Measurements from ENCODE around the gene LARGE1.

LARGE1 gene

DNA sequence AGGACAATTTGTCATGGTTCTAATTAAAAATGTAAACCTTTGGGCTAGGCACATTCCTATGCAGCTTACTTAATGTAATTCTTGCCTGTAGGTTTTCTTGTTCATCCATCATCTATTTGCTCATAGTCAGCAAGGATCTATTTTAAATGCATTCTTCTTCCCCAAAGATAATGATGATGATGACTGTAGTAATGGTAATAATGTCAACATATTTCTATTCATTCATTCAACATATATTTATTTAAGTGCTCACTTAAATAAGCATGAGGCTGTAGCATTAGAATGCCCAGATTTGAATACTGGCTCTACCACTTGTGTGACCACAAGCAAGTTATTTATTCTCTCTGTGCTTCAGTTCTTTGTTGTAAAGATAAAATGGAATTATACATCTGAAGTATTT is 692.5 kb downstream of the LARGE1 start:
- peaks cover 30% of the 10 kb centered on the region for H3K9me3 Mint-ChIP-seq
- no peak overlapping the region for H3K27ac Mint-ChIP-seq
- peaks cover 8% of the 10 kb centered on the region for H3K36me3 Mint-ChIP-seq (ENCODE audit: low read depth)
- H3K4me3 Mint-ChIP-seq: no peak overlapping the region
- no peaks in the 10 kb centered on the region for H3K27me3 Mint-ChIP-seq
- H3K4me1 Mint-ChIP-seq (ENCODE audit: low read depth): no peaks in the 10 kb centered on the region

- Mint-ChIP-seq H3K27me3 (peaks cover 4% of the 10 kb centered on the region), H3K4me1 (ENCODE audit: low read depth) (no peaks in the 10 kb centered on the region), H3K4me3 (no peak overlapping the region), H3K27ac (no peak overlapping the region), H3K9me3 (peaks cover 19% of the 10 kb centered on the region), H3K36me3 (ENCODE audit: low read depth) (peaks cover 5% of the 10 kb centered on the region)
Measured at GRCh38 chr22:33224841-33225240, 695.4 kb downstream of the LARGE1 start.

Data from stimulated activated naive CD8-positive, alpha-beta T cell treated with anti-CD3 and anti-CD28 coated beads, Interleukin-15, Interleukin-2, amounts not matched to agents 100 ng/mL and 50 ng/mL, for 24 hours (primary cell).